OCI-LY3 (cell line): ENCODE results near the gene FOXF2.

ENCODE experiments used
- H2AFZ ChIP-seq: fragments of 200-600, 300-600 bp; shearing (Covaris generic); 2 replicates; pipeline ENCODE4 v1.6.0; 2014; ENCODE audit warnings: antibody characterized with exemption, low read depth, low read length
- H3K27ac ChIP-seq: fragments of 200-600, 300-600 bp; sonication (generic); 2 replicates; pipeline ENCODE4 v1.5.1; 2014; ENCODE audit warnings: mild to moderate bottlenecking, low read length, moderate library complexity, mixed read lengths
- H3K27me3 ChIP-seq: fragments of 200-600, 300-600 bp; sonication (generic); 2 replicates; pipeline ENCODE4 v1.6.1; 2014; ENCODE audit warnings: low read depth, low read length, mixed read lengths
- H3K36me3 ChIP-seq: fragments of 200-600, 300-600 bp; sonication (generic); replicated peaks from 2 replicates; pipeline ENCODE3; 2014; ENCODE audit warnings: low read depth, low read length, mixed read lengths
- H3K4me1 ChIP-seq: fragments of 300-600, 200-600 bp; sonication (generic); 2 replicates; pipeline ENCODE4 v1.6.1; 2014; ENCODE audit warnings: low read length, mixed read lengths
- H3K4me2 ChIP-seq: fragments of 200-600, 300-600 bp; sonication (generic); 2 replicates; pipeline ENCODE4 v1.6.1; 2014; ENCODE audit warnings: low read length, mixed read lengths
- H3K4me3 ChIP-seq: fragments of 300-600, 200-600 bp; sonication (generic); 2 replicates; pipeline ENCODE4 v1.5.1; 2014; ENCODE audit warnings: antibody characterized with exemption, mild to moderate bottlenecking, low read length, moderate library complexity
- H3K79me2 ChIP-seq: fragments of 300-600, 200-600 bp; shearing (Covaris generic); 2 replicates; pipeline ENCODE4 v1.6.1; 2014; ENCODE audit warnings: mild to moderate bottlenecking, low read length, mixed read lengths
- H3K9ac ChIP-seq: fragments of 300-600, 200-600 bp; shearing (Covaris generic); 2 replicates; pipeline ENCODE4 v1.6.0; 2014; ENCODE audit warnings: mild to moderate bottlenecking, low read length, moderate library complexity
- H3K9me3 ChIP-seq: fragments of 200-600, 300-600 bp; shearing (Covaris generic); 2 replicates; pipeline ENCODE4 v1.6.1; 2014; ENCODE audit warnings: low read length, mixed read lengths; ENCODE audit not compliant: insufficient read depth
- H4K20me1 ChIP-seq: fragments of 200-600, 300-600 bp; sonication (generic); 2 replicates; pipeline ENCODE4 v1.6.1; 2016; ENCODE audit warnings: low read length, mixed read lengths; ENCODE audit not compliant: insufficient read depth
- CTCF ChIP-seq: fragments of 200-600, 300-600 bp; sonication (generic); IDR thresholded peaks from 2 replicates; pipeline ENCODE4 v1.5.1; 2014; ENCODE audit warnings: antibody characterized with exemption, low read length, low read depth
- EZH2phosphoT487 ChIP-seq: fragments of 200-600 bp; shearing (Covaris generic); IDR thresholded peaks from 2 replicates; pipeline ENCODE4 v1.6.1; 2018; ENCODE audit warnings: antibody characterized with exemption, mixed run types, low read depth

FOXF2 gene

GRCh38 chr6:1404713-1405098 lies 15.3 kb downstream of the FOXF2 start:
- Histone ChIP-seq H3K79me2 (no peaks in the 10 kb centered on the region), H3K4me2 (no peak overlapping the region), H3K27ac (no peak overlapping the region), H3K4me3 (no peak overlapping the region), H4K20me1 (no peaks in the 10 kb centered on the region), H3K36me3 (no peaks in the 10 kb centered on the region), H2AFZ (no peak overlapping the region), H3K9me3 (no peaks in the 10 kb centered on the region), H3K9ac (no peak overlapping the region), H3K4me1 (no peaks in the 10 kb centered on the region), H3K27me3 (no peaks in the 10 kb centered on the region)
- TF ChIP-seq EZH2phosphoT487 (no peak), CTCF (no peak)

- H3K4me1 ChIP-seq, result no peaks in the 10 kb centered on the region
- no peak for TF ChIP-seq CTCF
- TF ChIP-seq EZH2phosphoT487, result no peak
- no peaks in the 10 kb centered on the region for H3K9me3 ChIP-seq
- H3K9ac ChIP-seq, result no peak overlapping the region
- H3K36me3 ChIP-seq, result no peaks in the 10 kb centered on the region
- no peak overlapping the region for H3K27ac ChIP-seq
- no peaks in the 10 kb centered on the region for H3K79me2 ChIP-seq
- H4K20me1 ChIP-seq, result no peaks in the 10 kb centered on the region
- H2AFZ ChIP-seq, result no peak overlapping the region
- H3K27me3 ChIP-seq, result no peaks in the 10 kb centered on the region
- H3K4me3 ChIP-seq, result no peak overlapping the region
- H3K4me2 ChIP-seq, result no peak overlapping the region
Measured at GRCh38 chr6:1405221-1405620, 15.8 kb downstream of the FOXF2 start.

- Histone ChIP-seq H3K27me3 (no peaks in the 10 kb centered on the region), H3K36me3 (no peaks in the 10 kb centered on the region), H3K79me2 (no peaks in the 10 kb centered on the region), H3K9ac (no peak overlapping the region), H2AFZ (no peak overlapping the region), H3K27ac (no peak overlapping the region), H3K4me1 (no peaks in the 10 kb centered on the region), H3K4me3 (no peak overlapping the region), H4K20me1 (no peaks in the 10 kb centered on the region), H3K9me3 (no peaks in the 10 kb centered on the region), H3K4me2 (no peak overlapping the region)
- no peak for TF ChIP-seq CTCF
- TF ChIP-seq EZH2phosphoT487, result no peak
Measured at GRCh38 chr6:1406306-1407072, 17.1 kb downstream of the FOXF2 start.

GRCh38 chr6:1407499-1407990 lies 18.2 kb downstream of the FOXF2 start:
- no peaks in the 10 kb centered on the region for H4K20me1 ChIP-seq
- no peak overlapping the region for H3K9ac ChIP-seq
- no peak overlapping the region for H2AFZ ChIP-seq
- H3K27ac ChIP-seq, result no peak overlapping the region
- no peak overlapping the region for H3K4me2 ChIP-seq
- TF ChIP-seq CTCF (no peak), EZH2phosphoT487 (no peak)
- H3K79me2 ChIP-seq, result no peaks in the 10 kb centered on the region
- H3K4me3 ChIP-seq, result no peak overlapping the region
- no peaks in the 10 kb centered on the region for H3K36me3 ChIP-seq
- no peaks in the 10 kb centered on the region for H3K9me3 ChIP-seq
- no peaks in the 10 kb centered on the region for H3K4me1 ChIP-seq
- H3K27me3 ChIP-seq, result no peaks in the 10 kb centered on the region
